Kidney (tissue), 14 donors: ENCODE data around the gene PLA2G1B. TPM values are rescaled to one million over a fixed set of nuclear protein-coding genes. Genes with fewer than 3 reads are reported as not detected.
A peak's percentile ranks its signal among the peaks of the same experiment; 100 is the strongest.

ENCODE experiments used
- DNase-seq, 5 donors: peaks; one replicate each; pipeline ENCODE4 v3.0.0-alpha.2; 2013 to 2020
- FAIRE-seq: peaks from 2 replicates; lab custom pipeline; 2012; peaks lifted over from hg19 to GRCh38; lab: Jason Lieb, UNC
- H3K27ac ChIP-seq, 2 donors: one replicate each; pipeline ENCODE4 v1.7.0; 2013; ENCODE audit warnings: low read depth in 2 of 2, low read length in 2 of 2, inconsistent platforms in 1 of 2
- H3K27me3 ChIP-seq: one replicate; pipeline ENCODE4 v1.7.1; 2013; ENCODE audit warnings: low read length, inconsistent platforms; ENCODE audit not compliant: control insufficient read depth, insufficient read depth
- H3K36me3 ChIP-seq, 3 donors: one replicate each; pipeline versions ENCODE4 v1.7.0 to v1.7.1; 2013; ENCODE audit warnings: low read length in 3 of 3, control low read depth in 1 of 3, inconsistent platforms in 1 of 3; ENCODE audit not compliant: insufficient read depth in 3 of 3, control insufficient read depth in 2 of 3
- H3K4me1 ChIP-seq, 3 donors: one replicate each; pipeline versions ENCODE4 v1.7.0 to v1.7.1; 2013; ENCODE audit warnings: low read length in 3 of 3, inconsistent platforms in 1 of 3, low read depth in 1 of 3; ENCODE audit not compliant: control insufficient read depth in 2 of 3, insufficient read depth in 2 of 3
- H3K4me3 ChIP-seq, 3 donors: one replicate each; pipeline versions ENCODE4 v1.7.0 to v1.8.1; 2013; ENCODE audit warnings: low read length in 3 of 3, control low read depth in 1 of 3, inconsistent platforms in 1 of 3
- H3K9ac ChIP-seq, 3 donors: one replicate each; pipeline versions ENCODE4 v1.7.0 to v1.7.1; 2013; ENCODE audit warnings: low read length in 3 of 3, control low read depth in 1 of 3, inconsistent platforms in 1 of 3
- H3K9me3 ChIP-seq, 3 donors: one replicate each; pipeline versions ENCODE4 v1.7.0 to v1.7.1; 2013; ENCODE audit warnings: low read length in 3 of 3, control low read depth in 1 of 3, inconsistent platforms in 1 of 3; ENCODE audit not compliant: control insufficient read depth in 2 of 3, insufficient read depth in 1 of 3
- CTCF ChIP-seq: IDR thresholded peaks from 3 replicates; pipeline ENCODE4 v1.5.1; 2012; ENCODE audit warnings: mild to moderate bottlenecking, moderate library complexity, borderline replicate concordance; ENCODE audit not compliant: insufficient read depth; ENCODE audit errors: extremely low read depth
- intact Hi-C: fragments of 100-400 bp; cut with DNase I; formaldehyde crosslinking; loops from one replicate; pipeline ENCODE4 v1.11.1; 2022
- polyA plus RNA-seq: library from polyadenylated mRNA; stranded (reverse); fragments of 350-450 nt; fragmentation: Illumina TruSeq; extraction: RNeasy Lipid Tissue Mini Kit (QIAGEN cat#74804); gene quantifications from one replicate; pipeline ENCODE4 v1.2.3, GENCODE V29; 2014; ENCODE audit warnings: low read depth, low replicate concordance; ENCODE audit not compliant: insufficient read depth
- total RNA-seq: library from RNA; stranded (reverse); fragmentation: NEBNext Ultra II Directional; extraction: Animal tissue kit (Norgen Biotek cat#: 25700); gene quantifications from one replicate; pipeline ENCODE4 v1.2.1, GENCODE V29; 2021
- donor health status: control.
- donor health status: control.
- donor health status: control.
- donor health status: control.
- donor health status: control.
- donor health status: DM: yes; HTN: yes; CAD: no.
- donor health status: Normal renal cell carcinoma (clear cell type).

The PLA2G1B gene
- total and polyA plus RNA-seq, 2 donors from 2014 or later, result not detected

GRCh38 chr12:120324841-120325417, 2.6 kb downstream of the PLA2G1B start:
- Histone ChIP-seq H3K4me1 (peaks cover 0 to 5% (median 0%) of the 10 kb centered on the region in 3 donors), H3K9ac (no peak overlapping the region)

GRCh38 chr12:120323772-120324171, 3.8 kb downstream of the PLA2G1B start:
- Histone ChIP-seq H3K9ac (no peak overlapping the region), H3K4me3 (no peak overlapping the region), H3K27me3 (no peaks in the 10 kb centered on the region), H3K4me1 (peaks cover 0 to 5% (median 0%) of the 10 kb centered on the region in 3 donors), H3K36me3 (no peaks in the 10 kb centered on the region), H3K27ac (no peak overlapping the region), H3K9me3 (no peaks in the 10 kb centered on the region)
- intact Hi-C loops, result no loop called here
- DNase-seq (peak in 1 of 5 donors; percentile 12), FAIRE-seq (no peak)
- TF ChIP-seq CTCF, result no peak

More at GRCh38 chr12:120324841-120325417, 2.6 kb downstream of the PLA2G1B start:
- intact Hi-C loops, result no loop called here
- Histone ChIP-seq H3K4me3 (no peak overlapping the region), H3K27ac (no peak overlapping the region), H3K36me3 (no peaks in the 10 kb centered on the region), H3K9me3 (no peaks in the 10 kb centered on the region), H3K27me3 (no peaks in the 10 kb centered on the region)
- TF ChIP-seq CTCF, result no peak
- FAIRE-seq (no peak), DNase-seq (no peak)

GRCh38 chr12:120321382-120322202, 6.0 kb downstream of the PLA2G1B start:
- DNase-seq, result peak; percentile 62 to 77 (median 75)
- H3K4me1 ChIP-seq, result peaks cover 3 to 8% (median 3%) of the 10 kb centered on the region in 3 donors
- intact Hi-C loops, result no loop called here
- no peaks in the 10 kb centered on the region for H3K9me3 ChIP-seq
- H3K4me3 ChIP-seq, result peak overlapping the region in 1 of 3 donors; percentile 21
- peak; percentile 35 for FAIRE-seq
- peak overlapping the region in 1 of 2 donors; percentile 63 for H3K27ac ChIP-seq
- H3K27me3 ChIP-seq, result no peaks in the 10 kb centered on the region
- H3K9ac ChIP-seq, result no peak overlapping the region
- H3K36me3 ChIP-seq, result no peaks in the 10 kb centered on the region
- no peak for TF ChIP-seq CTCF
